Ovary (tissue), 3 donors: ENCODE data around the gene MOGAT2.
"Not testable (repeated sequence)": the region's sequence is repeated elsewhere in the genome, so short reads cannot be mapped to it uniquely, and the experiment has no call there.

Source experiments
- CTCF ChIP-seq, 3 donors: fragments of 450-650 bp in 2 of 3; fragments of 200-600 bp in 1 of 3; IDR thresholded peaks; one replicate each; pipeline versions ENCODE4 v1.5.1 to v1.8.0; 2016 to 2022; ENCODE audit warnings: antibody characterized with exemption in 3 of 3, mild to moderate bottlenecking in 1 of 3
- EP300 ChIP-seq: sonication (generic); formaldehyde crosslinking; IDR thresholded peaks from one replicate; pipeline ENCODE4 v1.6.1; 2017; ENCODE audit warnings: antibody characterized with exemption
- POLR2A ChIP-seq: fragments of 450-650 bp; IDR thresholded peaks from one replicate; pipeline ENCODE4 v1.6.1; 2017; ENCODE audit warnings: antibody characterized with exemption, mild to moderate bottlenecking, moderate library complexity
- donor health status: DM: no; HTN: no; CAD: no.

DNA sequence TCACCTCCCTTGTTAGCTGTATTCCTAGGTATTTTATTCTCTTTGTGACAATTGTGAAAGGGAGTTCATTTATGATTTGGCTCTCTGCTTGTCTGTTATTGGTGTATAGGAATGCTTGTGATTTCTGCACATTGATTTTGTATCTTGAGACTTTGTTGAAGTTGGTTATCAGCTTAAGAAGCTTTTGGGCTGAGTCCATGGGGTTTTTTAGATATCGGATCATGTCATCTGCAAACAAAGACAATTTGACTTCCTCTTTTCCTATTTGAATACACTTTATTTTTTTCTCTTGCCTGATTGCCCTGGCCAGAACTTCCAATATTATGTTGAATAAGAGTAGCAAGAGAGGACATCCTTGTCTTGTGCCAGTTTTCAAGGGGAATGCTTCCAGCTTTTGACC, 33.8 kb upstream of the MOGAT2 start:
- not testable (repeated sequence) for TF ChIP-seq CTCF (IDR thresholded peaks at IDR 0.05); POLR2A; EP300
